ENCODE data around the gene CFAP47. TPM values are rescaled to one million over a fixed set of nuclear protein-coding genes. Genes with fewer than 3 reads are reported as not detected.

Gene CFAP47
- total RNA-seq, 3 donors from 2014 or later: under 0.01 to 0.16 TPM; not detected in 1

GRCh38 chrX:36336751-36337150 lies 417.2 kb downstream of the CFAP47 start:
- Histone ChIP-seq H3K9me3 (no peaks in the 10 kb centered on the region), H3K4me3 (no peak overlapping the region), H3K36me3 (no peaks in the 10 kb centered on the region), H3K27ac (no peak overlapping the region), H3K27me3 (peaks cover 0 to 4% of the 10 kb centered on the region in 2 donors), H3K4me1 (no peaks in the 10 kb centered on the region)
- TF ChIP-seq CTCF (IDR thresholded peaks at IDR 0.05): no peak
- intact Hi-C loops (cut with DNase I; ENCODE audit: low total_unique reads): no loop called here
- DNase-seq (ENCODE audit: low spot score in 2 of 2): no peak

GRCh38 chrX:36344301-36344700 lies 424.8 kb downstream of the CFAP47 start:
- no peak for DNase-seq (ENCODE audit: low spot score in 2 of 2)
- no peaks in the 10 kb centered on the region for H3K27me3 ChIP-seq
- H3K36me3 ChIP-seq: no peaks in the 10 kb centered on the region
- no peaks in the 10 kb centered on the region for H3K9me3 ChIP-seq
- intact Hi-C loops (cut with DNase I; ENCODE audit: low total_unique reads): no loop called here
- no peak overlapping the region for H3K4me3 ChIP-seq
- H3K4me1 ChIP-seq: no peaks in the 10 kb centered on the region
- H3K27ac ChIP-seq: no peak overlapping the region
- TF ChIP-seq POLR2AphosphoS5 (IDR thresholded peaks at IDR 0.05) (no peak), CTCF (IDR thresholded peaks at IDR 0.05) (no peak), POLR2A (IDR thresholded peaks at IDR 0.05) (no peak)

- Histone ChIP-seq H3K27me3 (no peaks in the 10 kb centered on the region), H3K4me1 (no peaks in the 10 kb centered on the region)
- intact Hi-C loops (cut with DNase I; ENCODE audit: low total_unique reads): no loop called here
These were observed 429.0 kb downstream of the CFAP47 start for GRCh38 chrX:36348509-36348908.

GRCh38 chrX:36357855-36358254 lies 438.3 kb downstream of the CFAP47 start:
- peaks cover 4 to 15% of the 10 kb centered on the region in 2 donors for H3K9me3 ChIP-seq
- no peak for TF ChIP-seq CTCF (IDR thresholded peaks at IDR 0.05)
- TF ChIP-seq POLR2A (IDR thresholded peaks at IDR 0.05): no peak
- TF ChIP-seq POLR2AphosphoS5 (IDR thresholded peaks at IDR 0.05): no peak
- intact Hi-C loops (cut with DNase I; ENCODE audit: low total_unique reads): no loop called here
- H3K4me1 ChIP-seq: no peaks in the 10 kb centered on the region
- no peak overlapping the region for H3K27ac ChIP-seq
- H3K36me3 ChIP-seq: no peaks in the 10 kb centered on the region
- no peaks in the 10 kb centered on the region for H3K27me3 ChIP-seq
- H3K4me3 ChIP-seq: no peak overlapping the region
- DNase-seq (ENCODE audit: low spot score in 2 of 2): no peak

More at GRCh38 chrX:36348509-36348908, 429.0 kb downstream of the CFAP47 start:
- H3K4me3 ChIP-seq: no peak overlapping the region
- H3K9me3 ChIP-seq: no peaks in the 10 kb centered on the region
- no peaks in the 10 kb centered on the region for H3K36me3 ChIP-seq
- no peak overlapping the region for H3K27ac ChIP-seq
- TF ChIP-seq POLR2A (IDR thresholded peaks at IDR 0.05): no peak
- TF ChIP-seq POLR2AphosphoS5 (IDR thresholded peaks at IDR 0.05): no peak
- no peak for TF ChIP-seq CTCF (IDR thresholded peaks at IDR 0.05)
- no peak for DNase-seq (ENCODE audit: low spot score in 2 of 2)

GRCh38 chrX:36364262-36364661 lies 444.7 kb downstream of the CFAP47 start:
- intact Hi-C loops (cut with DNase I; ENCODE audit: low total_unique reads): no loop called here
- peaks cover 4 to 13% of the 10 kb centered on the region in 2 donors for H3K9me3 ChIP-seq
- no peak overlapping the region for H3K27ac ChIP-seq
- H3K4me1 ChIP-seq: no peaks in the 10 kb centered on the region
- no peak overlapping the region for H3K4me3 ChIP-seq
- TF ChIP-seq POLR2AphosphoS5 (IDR thresholded peaks at IDR 0.05): no peak
- TF ChIP-seq CTCF (IDR thresholded peaks at IDR 0.05): no peak
- no peak for TF ChIP-seq POLR2A (IDR thresholded peaks at IDR 0.05)
- DNase-seq (ENCODE audit: low spot score in 2 of 2): no peak
- H3K27me3 ChIP-seq: no peaks in the 10 kb centered on the region
- H3K36me3 ChIP-seq: no peaks in the 10 kb centered on the region

Data from breast epithelium (tissue), 4 donors.